Effector memory CD4-positive, alpha-beta T cell (primary cell): ENCODE data around the gene PCDHA4.
"Not testable (repeated sequence)": the region's sequence is repeated elsewhere in the genome, so short reads cannot be mapped to it uniquely, and the experiment has no call there.

Source experiments
- DNase-seq, 3 donors: peaks; one replicate each; pipeline ENCODE4 v3.0.0-alpha.2; 2020
- H3K27ac ChIP-seq: 2 replicates; pipeline ENCODE4 v1.7.0; 2013; ENCODE audit warnings: mild to moderate bottlenecking, low read length, moderate library complexity; ENCODE audit not compliant: insufficient read depth, poor library complexity, severe bottlenecking
- H3K27me3 ChIP-seq: replicated peaks from 2 replicates; pipeline ENCODE4 v1.7.0; 2013; ENCODE audit warnings: mild to moderate bottlenecking, low read length; ENCODE audit not compliant: insufficient read depth, control insufficient read depth, poor library complexity, severe bottlenecking
- H3K36me3 ChIP-seq: 2 replicates; pipeline ENCODE4 v1.7.0; 2013; ENCODE audit warnings: mild to moderate bottlenecking, low read length, moderate library complexity; ENCODE audit not compliant: control insufficient read depth, insufficient read depth
- H3K4me1 ChIP-seq: 2 replicates; pipeline ENCODE4 v1.7.0; 2013; ENCODE audit warnings: low read length, mild to moderate bottlenecking; ENCODE audit not compliant: control insufficient read depth, insufficient read depth, poor library complexity, severe bottlenecking
- H3K4me3 ChIP-seq: 2 replicates; pipeline ENCODE4 v1.7.0; 2013; ENCODE audit warnings: low read length, low read depth, mild to moderate bottlenecking; ENCODE audit not compliant: insufficient read depth, poor library complexity, severe bottlenecking
- H3K9me3 ChIP-seq: 2 replicates; pipeline ENCODE4 v1.7.0; 2013; ENCODE audit warnings: mild to moderate bottlenecking, low read length, moderate library complexity; ENCODE audit not compliant: control insufficient read depth

Gene PCDHA4

GRCh38 chr5:140835622-140836510, 29.0 kb downstream of the PCDHA4 start:
- Histone ChIP-seq H3K27ac (no peak overlapping the region), H3K9me3 (no peaks in the 10 kb centered on the region), H3K4me3 (no peak overlapping the region), H3K4me1 (no peaks in the 10 kb centered on the region), H3K27me3 (no peaks in the 10 kb centered on the region), H3K36me3 (no peaks in the 10 kb centered on the region)
- no peak for DNase-seq

- no peak within 1 kb of the TSS for H3K4me3 ChIP-seq
- H3K9me3 ChIP-seq, result no peaks in the 10 kb centered on the region
- H3K36me3 ChIP-seq, result no peaks in the 10 kb centered on the region
- no peaks in the 10 kb centered on the region for H3K27me3 ChIP-seq
- no peak within 1 kb of the TSS for H3K27ac ChIP-seq
- DNase-seq, result no peak
- no peaks in the 10 kb centered on the region for H3K4me1 ChIP-seq
Observed at GRCh38 chr5:140840978-140841962, 34.4 kb downstream of the PCDHA4 start, which contains the start of gene PCDHA8. Gene PCDHA8 (plus strand): TSS chr5:140841187. CDS start chr5:140841322, 135 bp downstream.

- Histone ChIP-seq H3K27ac (no peak overlapping the region), H3K27me3 (no peaks in the 10 kb centered on the region), H3K4me3 (no peak overlapping the region), H3K36me3 (no peaks in the 10 kb centered on the region), H3K9me3 (no peaks in the 10 kb centered on the region), H3K4me1 (no peaks in the 10 kb centered on the region)
- no peak for DNase-seq
Observed at GRCh38 chr5:140842798-140843733, 36.2 kb downstream of the PCDHA4 start.

- not testable (repeated sequence) for H3K27me3 ChIP-seq, H3K9me3 ChIP-seq, H3K36me3 ChIP-seq, DNase-seq, H3K27ac ChIP-seq, H3K4me1 ChIP-seq, H3K4me3 ChIP-seq
Observed at GRCh38 chr5:140848139-140849102, 41.6 kb downstream of the PCDHA4 start, which contains the start of gene PCDHA9. Gene PCDHA9 (plus strand): TSS chr5:140848382. CDS start chr5:140848496, 114 bp downstream.

- H3K36me3 ChIP-seq, H3K27me3 ChIP-seq, H3K27ac ChIP-seq, H3K4me3 ChIP-seq, H3K9me3 ChIP-seq, H3K4me1 ChIP-seq, DNase-seq: not testable (repeated sequence)
Observed at GRCh38 chr5:140849831-140850634, 43.2 kb downstream of the PCDHA4 start.

GRCh38 chr5:140855772-140856674, 49.2 kb downstream of the PCDHA4 start, which contains the start of gene PCDHA10:
Gene PCDHA10 (plus strand): TSS chr5:140855897. CDS start chr5:140856049, 152 bp downstream.
- Histone ChIP-seq H3K4me3 (no peak within 1 kb of the TSS), H3K27ac (no peak within 1 kb of the TSS), H3K36me3 (no peaks in the 10 kb centered on the region), H3K27me3 (no peaks in the 10 kb centered on the region), H3K4me1 (no peaks in the 10 kb centered on the region), H3K9me3 (no peaks in the 10 kb centered on the region)
- DNase-seq, result no peak

GRCh38 chr5:140857177-140857986, 50.5 kb downstream of the PCDHA4 start:
- no peaks in the 10 kb centered on the region for H3K9me3 ChIP-seq

More at GRCh38 chr5:140857177-140857986, 50.5 kb downstream of the PCDHA4 start:
- no peak overlapping the region for H3K4me3 ChIP-seq
- H3K4me1 ChIP-seq, result no peaks in the 10 kb centered on the region
- no peaks in the 10 kb centered on the region for H3K36me3 ChIP-seq
- no peak for DNase-seq
- H3K27ac ChIP-seq, result no peak overlapping the region
- H3K27me3 ChIP-seq, result no peaks in the 10 kb centered on the region
